WTC11 (cell line): ENCODE measurements around the gene CCM2L. TPM values are rescaled to one million over a fixed set of nuclear protein-coding genes. Genes with fewer than 3 reads are reported as not detected.

Source experiments
- ATAC-seq: fragments of 200-7000 bp; cut with Tn5 transposase; 2 replicates; pipeline ENCODE4 v1.10.0; 2021; ENCODE audit warnings: mild to moderate bottlenecking, moderate library complexity
- CTCF ChIA-PET: fragments of 300-600 bp; sonication (Branson Sonifier 250); formaldehyde crosslinking; loops from one replicate; lab custom pipeline; 2021; ENCODE audit warnings: antibody characterized with exemption; lab: Charles Lee
- POLR2A ChIA-PET: fragments of 350-600 bp; sonication (Branson Sonifier 250); formaldehyde crosslinking; loops from one replicate; lab custom pipeline; 2021; ENCODE audit warnings: antibody characterized with exemption; lab: Charles Lee
- DNase-seq: peaks from one replicate; pipeline ENCODE4 v3.0.0; 2021; ENCODE audit warnings: low spot score
- H3K27ac Mint-ChIP-seq: 2 replicates; pipeline ENCODE4 v1.8.0; 2021; ENCODE audit warnings: mixed read lengths
- H3K27me3 Mint-ChIP-seq: 2 replicates; pipeline ENCODE4 v1.8.0; 2021; ENCODE audit warnings: low read depth, mild to moderate bottlenecking, moderate library complexity, mixed read lengths
- H3K36me3 Mint-ChIP-seq: 2 replicates; pipeline ENCODE4 v1.8.0; 2021; ENCODE audit warnings: mixed read lengths
- H3K4me1 Mint-ChIP-seq: 2 replicates; pipeline ENCODE4 v1.8.0; 2022; ENCODE audit warnings: mixed read lengths
- H3K4me3 Mint-ChIP-seq: 2 replicates; pipeline ENCODE4 v1.8.0; 2021; ENCODE audit warnings: mild to moderate bottlenecking, moderate library complexity, mixed read lengths
- H3K9me3 Mint-ChIP-seq: 2 replicates; pipeline ENCODE4 v1.8.0; 2021; ENCODE audit warnings: mixed read lengths
- CREM ChIP-seq: sonication (generic); formaldehyde crosslinking; IDR thresholded peaks from 2 replicates; pipeline ENCODE4 v1.8.1; 2022; ENCODE audit warnings: mild to moderate bottlenecking, missing genetic modification reagents, moderate library complexity
- ELF4 ChIP-seq: sonication (generic); formaldehyde crosslinking; IDR thresholded peaks from 2 replicates; pipeline ENCODE4 v1.8.1; 2022; ENCODE audit warnings: low read depth, mild to moderate bottlenecking, moderate library complexity, missing genetic modification reagents
- ESRRA ChIP-seq: sonication (generic); formaldehyde crosslinking; IDR thresholded peaks from 2 replicates; pipeline ENCODE4 v1.8.1; 2022; ENCODE audit warnings: mild to moderate bottlenecking, missing genetic modification reagents, borderline replicate concordance
- HMGA2 ChIP-seq: fragments of 250-450 bp; sonication (Bioruptor Pico); IDR thresholded peaks from 2 replicates; pipeline ENCODE4 v1.4.0; 2021; ENCODE audit warnings: mild to moderate bottlenecking, moderate library complexity
- IRF1 ChIP-seq: sonication (generic); formaldehyde crosslinking; IDR thresholded peaks from 2 replicates; pipeline ENCODE4 v1.8.0; 2023; ENCODE audit warnings: missing genetic modification reagents
- MXD4 ChIP-seq: fragments of 250-450 bp; sonication (Bioruptor Pico); IDR thresholded peaks from 2 replicates; pipeline ENCODE4 v1.8.0; 2021; ENCODE audit warnings: mild to moderate bottlenecking, moderate library complexity, borderline replicate concordance
- MYBL2 ChIP-seq: sonication (generic); formaldehyde crosslinking; IDR thresholded peaks from 2 replicates; pipeline ENCODE4 v1.8.1; 2023; ENCODE audit warnings: mild to moderate bottlenecking, moderate library complexity, missing genetic modification reagents
- NFATC4 ChIP-seq: fragments of 250-450 bp; sonication (Bioruptor Pico); IDR thresholded peaks from 2 replicates; pipeline ENCODE4 v1.9.0; 2021; ENCODE audit warnings: mild to moderate bottlenecking
- TCF7 ChIP-seq: sonication (generic); formaldehyde crosslinking; IDR thresholded peaks from 2 replicates; pipeline ENCODE4 v1.8.0; 2022; ENCODE audit warnings: mild to moderate bottlenecking, low read depth, missing genetic modification reagents, moderate library complexity
- ZMAT4 ChIP-seq: fragments of 250-450 bp; sonication (Bioruptor Pico); IDR thresholded peaks from 2 replicates; pipeline ENCODE4 v1.9.0; 2021; ENCODE audit warnings: mild to moderate bottlenecking
- ZNF121 ChIP-seq: sonication (generic); formaldehyde crosslinking; IDR thresholded peaks from 2 replicates; pipeline ENCODE4 v1.8.0; 2023; ENCODE audit warnings: missing genetic modification reagents
- ZNF317 ChIP-seq: sonication (generic); formaldehyde crosslinking; IDR thresholded peaks from 2 replicates; pipeline ENCODE4 v1.8.1; 2023; ENCODE audit warnings: low read depth, mild to moderate bottlenecking, moderate library complexity, missing genetic modification reagents, borderline replicate concordance
- total RNA-seq: library from RNA; stranded (reverse); gene quantifications from 3 replicates; pipeline ENCODE4 v1.2.3, GENCODE V29; 2021
- TF ChIP-seq, protein P1 (sequence below): sonication (generic); formaldehyde crosslinking; IDR thresholded peaks from 2 replicates; pipeline ENCODE4 v1.8.1; 2022; ENCODE audit warnings: mild to moderate bottlenecking, moderate library complexity, missing genetic modification reagents
- TF ChIP-seq, protein P2 (sequence below): sonication (generic); formaldehyde crosslinking; IDR thresholded peaks from 2 replicates; pipeline ENCODE4 v1.8.1; 2022; ENCODE audit warnings: missing genetic modification reagents, borderline replicate concordance
- TF ChIP-seq, protein P3 (sequence below): fragments of 250-450 bp; sonication (Bioruptor Pico); conservative IDR thresholded peaks from 2 replicates; pipeline ENCODE4 v1.9.0; 2021; ENCODE audit warnings: mild to moderate bottlenecking
- TF ChIP-seq, protein P4 (sequence below): sonication (generic); formaldehyde crosslinking; IDR thresholded peaks from 2 replicates; pipeline ENCODE4 v1.8.1; 2023; ENCODE audit warnings: mild to moderate bottlenecking, missing genetic modification reagents, borderline replicate concordance

Gene CCM2L
- total RNA-seq, 1 experiment from 2014 or later, result 7.8 TPM

- TF ChIP-seq ELF4 (CRISPR knock-in tag) (peak; percentile 100), ZNF121 (peak; percentile 98), NFATC4 (CRISPR knock-in tag) (peak; percentile 70; the same call in 1 of the 2 replicates), MYBL2 (peak; percentile 100), ZNF317 (CRISPR knock-in tag) (peak; percentile 97), TCF7 (CRISPR knock-in tag) (peak; percentile 100), HMGA2 (CRISPR knock-in tag) (no peak), IRF1 (CRISPR knock-in tag) (peak; percentile 100), ESRRA (CRISPR knock-in tag) (peak; percentile 100), CREM (CRISPR knock-in tag) (peak; percentile 98), MXD4 (peak; percentile 94; the same call in 1 of the 2 replicates)
- TF ChIP-seq, protein P1, sequence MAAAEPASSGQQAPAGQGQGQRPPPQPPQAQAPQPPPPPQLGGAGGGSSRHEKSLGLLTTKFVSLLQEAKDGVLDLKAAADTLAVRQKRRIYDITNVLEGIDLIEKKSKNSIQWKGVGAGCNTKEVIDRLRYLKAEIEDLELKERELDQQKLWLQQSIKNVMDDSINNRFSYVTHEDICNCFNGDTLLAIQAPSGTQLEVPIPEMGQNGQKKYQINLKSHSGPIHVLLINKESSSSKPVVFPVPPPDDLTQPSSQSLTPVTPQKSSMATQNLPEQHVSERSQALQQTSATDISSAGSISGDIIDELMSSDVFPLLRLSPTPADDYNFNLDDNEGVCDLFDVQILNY (CRISPR knock-in tag), result peak; percentile 100
- TF ChIP-seq, protein P2, sequence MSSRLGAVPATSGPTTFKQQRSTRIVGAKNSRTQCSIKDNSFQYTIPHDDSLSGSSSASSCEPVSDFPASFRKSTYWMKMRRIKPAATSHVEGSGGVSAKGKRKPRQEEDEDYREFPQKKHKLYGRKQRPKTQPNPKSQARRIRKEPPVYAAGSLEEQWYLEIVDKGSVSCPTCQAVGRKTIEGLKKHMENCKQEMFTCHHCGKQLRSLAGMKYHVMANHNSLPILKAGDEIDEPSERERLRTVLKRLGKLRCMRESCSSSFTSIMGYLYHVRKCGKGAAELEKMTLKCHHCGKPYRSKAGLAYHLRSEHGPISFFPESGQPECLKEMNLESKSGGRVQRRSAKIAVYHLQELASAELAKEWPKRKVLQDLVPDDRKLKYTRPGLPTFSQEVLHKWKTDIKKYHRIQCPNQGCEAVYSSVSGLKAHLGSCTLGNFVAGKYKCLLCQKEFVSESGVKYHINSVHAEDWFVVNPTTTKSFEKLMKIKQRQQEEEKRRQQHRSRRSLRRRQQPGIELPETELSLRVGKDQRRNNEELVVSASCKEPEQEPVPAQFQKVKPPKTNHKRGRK (CRISPR knock-in tag), result peak; percentile 100
- TF ChIP-seq, protein P3, sequence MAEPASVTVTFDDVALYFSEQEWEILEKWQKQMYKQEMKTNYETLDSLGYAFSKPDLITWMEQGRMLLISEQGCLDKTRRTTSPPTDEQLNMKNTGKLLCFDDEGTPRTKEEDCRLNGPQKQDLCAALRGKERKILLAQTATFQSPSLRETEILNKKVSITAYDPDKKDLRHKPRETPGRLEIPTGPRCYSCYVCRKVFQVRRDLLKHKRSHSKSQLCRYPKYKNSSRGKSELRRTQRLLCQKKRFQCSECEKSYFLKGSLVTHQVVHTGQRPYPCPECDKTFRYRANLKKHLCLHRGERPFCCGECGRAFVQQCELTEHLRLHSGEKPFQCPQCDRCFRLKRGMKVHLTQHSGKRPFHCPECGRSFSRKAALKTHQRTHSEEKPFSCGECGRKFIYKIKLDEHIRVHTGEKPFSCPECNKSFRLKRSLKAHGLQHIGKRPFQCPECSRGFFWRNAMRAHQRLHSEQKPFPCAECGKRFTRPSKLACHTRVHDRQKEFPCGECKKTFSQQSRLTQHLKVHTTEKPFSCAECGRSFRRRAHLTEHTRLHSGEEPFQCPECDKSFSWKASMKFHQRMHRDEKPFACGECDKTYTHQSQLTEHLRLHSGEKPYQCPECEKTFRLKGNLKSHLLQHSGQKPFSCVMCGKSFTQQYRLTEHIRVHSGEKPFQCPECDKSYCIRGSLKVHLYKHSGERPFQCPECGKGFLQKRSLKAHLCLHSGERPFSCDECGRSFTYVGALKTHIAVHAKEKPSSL (CRISPR knock-in tag), result no peak
These were observed 41.7 kb upstream of the CCM2L start (continued) for GRCh38 chr20:31968291-31969126.

DNA sequence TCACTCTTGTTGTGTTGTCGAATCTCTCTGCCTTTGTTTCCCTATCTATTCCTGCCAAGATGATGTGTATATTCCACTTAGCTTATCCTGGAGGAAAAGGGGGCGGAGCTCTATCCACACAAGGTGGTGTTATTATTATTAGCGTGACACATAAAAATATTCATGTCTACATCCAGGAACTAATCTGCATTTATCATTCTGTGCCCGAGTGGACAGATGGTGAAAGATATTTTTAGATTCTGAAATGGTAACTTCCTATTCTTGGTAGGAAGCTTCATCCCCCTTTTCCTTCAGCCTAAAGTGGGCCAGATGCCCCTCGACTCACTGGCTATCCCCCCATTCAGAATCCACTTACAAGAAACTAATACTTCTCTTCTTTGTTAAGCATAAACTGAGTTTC, 40.2 kb upstream of the CCM2L start:
- ChIA-PET CTCF (interaction anchor here (0.8 to 2.7 kb wide), 5 partner anchors 18 to 123 kb away, joined by 3 to 14 read pairs (median 5); partner anchors contain the start of gene PDRG1), POLR2A (no interaction called here)
- Mint-ChIP-seq H3K4me3 (peak overlapping the region; percentile 93; the same call in 1 of the 2 replicates), H3K9me3 (no peaks in the 10 kb centered on the region), H3K27ac (no peak overlapping the region), H3K36me3 (no peaks in the 10 kb centered on the region), H3K4me1 (peaks cover 29% of the 10 kb centered on the region), H3K27me3 (peaks cover 38% of the 10 kb centered on the region)
- ATAC-seq (no peak), DNase-seq (no peak)
- no peak for TF ChIP-seq MYBL2
- no peak for TF ChIP-seq ZNF317 (CRISPR knock-in tag)
- TF ChIP-seq, protein P1 (CRISPR knock-in tag), result no peak
- TF ChIP-seq ZMAT4 (CRISPR knock-in tag), result no peak
- TF ChIP-seq, protein P4, sequence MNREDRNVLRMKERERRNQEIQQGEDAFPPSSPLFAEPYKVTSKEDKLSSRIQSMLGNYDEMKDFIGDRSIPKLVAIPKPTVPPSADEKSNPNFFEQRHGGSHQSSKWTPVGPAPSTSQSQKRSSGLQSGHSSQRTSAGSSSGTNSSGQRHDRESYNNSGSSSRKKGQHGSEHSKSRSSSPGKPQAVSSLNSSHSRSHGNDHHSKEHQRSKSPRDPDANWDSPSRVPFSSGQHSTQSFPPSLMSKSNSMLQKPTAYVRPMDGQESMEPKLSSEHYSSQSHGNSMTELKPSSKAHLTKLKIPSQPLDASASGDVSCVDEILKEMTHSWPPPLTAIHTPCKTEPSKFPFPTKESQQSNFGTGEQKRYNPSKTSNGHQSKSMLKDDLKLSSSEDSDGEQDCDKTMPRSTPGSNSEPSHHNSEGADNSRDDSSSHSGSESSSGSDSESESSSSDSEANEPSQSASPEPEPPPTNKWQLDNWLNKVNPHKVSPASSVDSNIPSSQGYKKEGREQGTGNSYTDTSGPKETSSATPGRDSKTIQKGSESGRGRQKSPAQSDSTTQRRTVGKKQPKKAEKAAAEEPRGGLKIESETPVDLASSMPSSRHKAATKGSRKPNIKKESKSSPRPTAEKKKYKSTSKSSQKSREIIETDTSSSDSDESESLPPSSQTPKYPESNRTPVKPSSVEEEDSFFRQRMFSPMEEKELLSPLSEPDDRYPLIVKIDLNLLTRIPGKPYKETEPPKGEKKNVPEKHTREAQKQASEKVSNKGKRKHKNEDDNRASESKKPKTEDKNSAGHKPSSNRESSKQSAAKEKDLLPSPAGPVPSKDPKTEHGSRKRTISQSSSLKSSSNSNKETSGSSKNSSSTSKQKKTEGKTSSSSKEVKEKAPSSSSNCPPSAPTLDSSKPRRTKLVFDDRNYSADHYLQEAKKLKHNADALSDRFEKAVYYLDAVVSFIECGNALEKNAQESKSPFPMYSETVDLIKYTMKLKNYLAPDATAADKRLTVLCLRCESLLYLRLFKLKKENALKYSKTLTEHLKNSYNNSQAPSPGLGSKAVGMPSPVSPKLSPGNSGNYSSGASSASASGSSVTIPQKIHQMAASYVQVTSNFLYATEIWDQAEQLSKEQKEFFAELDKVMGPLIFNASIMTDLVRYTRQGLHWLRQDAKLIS (CRISPR knock-in tag), result no peak
- TF ChIP-seq ZNF121, result no peak
